Measurements from ENCODE around the gene TBC1D22A.

Gene TBC1D22A

DNA sequence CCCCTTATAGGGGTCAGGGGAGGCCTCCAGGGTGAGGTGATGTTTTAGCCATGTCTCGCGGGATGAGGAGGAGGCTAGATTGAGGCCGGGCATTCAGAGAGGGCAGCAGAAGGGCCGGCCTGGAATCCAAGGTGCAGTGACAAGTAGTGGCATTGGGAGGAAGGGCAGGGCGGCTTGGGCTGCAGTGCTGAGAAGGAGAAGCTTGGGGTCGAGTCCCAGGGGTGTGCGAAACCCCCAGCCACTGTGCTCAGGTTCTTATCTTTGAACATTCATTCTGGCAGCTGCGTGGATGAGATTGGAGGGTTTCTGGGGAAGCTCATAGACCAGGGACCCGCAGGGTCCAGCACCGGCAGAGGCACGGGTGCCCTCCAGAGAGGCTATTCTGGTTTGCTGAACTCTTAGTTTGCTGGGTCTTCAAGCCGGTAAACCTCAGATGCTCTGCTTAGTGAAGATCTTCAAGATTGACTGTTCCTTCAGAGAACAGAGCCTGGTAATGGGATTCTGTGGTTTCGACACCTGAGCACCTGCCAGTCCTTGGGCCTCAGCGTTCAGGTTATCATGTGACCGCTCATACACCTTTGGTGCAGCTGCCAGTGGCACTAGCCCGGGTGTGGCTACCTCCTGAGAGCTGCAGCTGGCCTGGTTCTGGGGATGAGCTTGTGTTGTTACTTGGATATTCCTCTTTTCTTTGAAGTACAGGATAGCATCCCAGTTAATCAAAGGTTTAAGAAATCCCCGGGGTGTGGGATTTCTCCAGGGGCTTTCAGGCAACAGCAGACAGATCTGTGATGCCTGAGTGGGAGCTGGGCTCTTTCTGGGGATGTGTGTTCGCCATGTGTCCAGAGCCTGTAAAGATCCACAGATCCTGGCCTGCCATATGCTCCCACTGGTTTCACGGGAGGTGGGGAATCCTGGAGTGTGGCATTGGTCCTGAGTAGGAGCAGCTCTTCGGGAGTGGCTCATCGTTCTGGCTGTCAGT lies 152.8 kb downstream of the TBC1D22A start:
- DNase-seq = no peak

DNA sequence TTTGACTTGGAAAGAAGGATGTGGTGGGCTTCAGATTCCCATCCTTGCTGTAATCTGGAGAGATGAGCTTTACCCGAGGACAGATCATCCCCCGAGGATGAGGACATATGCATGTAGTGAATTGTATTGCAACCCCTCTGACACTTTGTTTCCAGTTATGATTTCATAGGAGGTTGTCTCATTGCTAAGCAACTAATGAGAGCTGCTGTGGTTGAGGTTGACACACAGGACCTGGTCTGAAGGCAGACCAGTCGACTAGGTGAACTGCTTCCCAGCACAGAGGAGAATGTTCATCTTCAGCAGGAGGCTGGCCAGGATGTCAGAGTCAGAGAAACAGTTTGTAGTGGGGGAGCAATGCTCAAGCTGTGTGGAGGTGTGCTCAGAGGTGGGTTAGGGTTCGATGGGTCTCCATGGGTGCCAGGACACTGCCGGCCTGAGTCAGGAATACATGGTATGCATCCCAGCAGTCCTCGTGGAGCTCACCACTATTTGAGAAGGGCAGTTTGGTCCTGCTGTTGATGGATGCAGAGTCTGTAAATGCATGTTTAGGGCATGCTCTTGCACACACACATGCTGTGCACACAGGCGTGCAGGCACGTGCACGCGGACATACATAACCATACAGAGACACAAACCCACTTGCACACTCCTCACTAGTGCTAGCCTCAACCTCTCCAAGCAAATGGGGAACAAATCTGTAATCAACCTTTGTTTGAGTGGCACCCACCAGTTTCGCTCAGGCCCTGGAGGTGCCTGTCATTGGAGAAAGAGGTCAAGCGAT lies 153.7 kb downstream of the TBC1D22A start:
- no peak for DNase-seq

DNA sequence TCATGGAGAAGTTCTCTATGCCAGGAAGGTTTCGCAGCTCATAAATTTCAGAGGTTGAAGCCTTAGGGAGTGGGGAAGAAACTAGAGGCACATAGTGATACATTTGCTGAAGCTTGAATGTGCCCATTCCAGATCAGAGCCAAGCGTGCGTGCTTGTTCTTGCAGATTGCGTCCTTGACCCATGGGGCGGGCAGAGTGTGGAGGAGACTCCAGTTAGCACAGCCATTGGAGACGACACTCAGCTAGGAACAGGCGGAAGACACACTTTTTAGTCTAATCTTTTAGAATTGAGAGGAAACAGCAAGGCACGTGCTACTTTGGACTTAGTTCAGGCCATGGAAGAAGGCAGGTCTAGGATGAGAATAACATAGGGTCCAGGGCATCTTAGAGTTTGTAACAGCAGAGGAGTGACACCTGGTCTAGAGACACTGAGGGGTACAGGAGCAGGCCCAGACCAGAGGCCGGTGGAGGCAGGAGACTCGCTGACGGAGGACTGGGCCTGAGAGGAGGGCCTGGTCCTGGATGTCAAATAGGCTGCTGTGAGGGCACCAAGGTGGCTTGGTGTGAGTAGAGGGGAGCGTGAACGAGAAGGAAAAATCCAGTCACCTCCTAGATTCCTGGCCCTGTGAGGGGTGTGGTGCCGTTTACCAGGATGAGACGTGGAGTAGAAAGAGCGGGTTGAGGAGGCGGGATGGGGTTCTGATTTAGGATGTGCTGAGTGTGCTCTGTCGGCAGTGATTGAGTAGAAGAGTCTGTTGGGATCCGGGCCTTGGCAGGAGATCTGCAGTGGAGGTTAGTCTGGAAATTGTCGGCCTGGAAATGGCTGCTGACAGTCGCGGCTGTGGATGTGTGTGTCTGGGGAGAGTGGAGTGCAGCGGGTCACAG lies 154.7 kb downstream of the TBC1D22A start:
- DNase-seq = no peak

DNA sequence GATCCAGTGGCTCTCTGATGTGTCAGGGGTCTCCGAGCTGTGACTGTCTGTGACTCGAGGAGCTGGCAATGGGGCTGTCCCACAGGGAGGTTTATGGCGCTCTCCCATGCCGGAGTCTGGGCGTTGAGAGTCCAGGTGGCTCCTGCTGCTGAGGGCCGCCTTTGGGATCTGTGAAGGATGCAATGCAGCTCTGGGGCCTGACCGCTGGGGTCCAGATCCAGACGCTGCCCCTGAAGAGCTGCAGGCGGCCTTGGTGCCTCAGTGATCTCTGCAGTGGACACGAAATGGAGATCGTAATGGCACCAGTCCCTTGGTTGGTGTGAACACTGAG lies 155.3 kb downstream of the TBC1D22A start:
- DNase-seq = no peak

DNA sequence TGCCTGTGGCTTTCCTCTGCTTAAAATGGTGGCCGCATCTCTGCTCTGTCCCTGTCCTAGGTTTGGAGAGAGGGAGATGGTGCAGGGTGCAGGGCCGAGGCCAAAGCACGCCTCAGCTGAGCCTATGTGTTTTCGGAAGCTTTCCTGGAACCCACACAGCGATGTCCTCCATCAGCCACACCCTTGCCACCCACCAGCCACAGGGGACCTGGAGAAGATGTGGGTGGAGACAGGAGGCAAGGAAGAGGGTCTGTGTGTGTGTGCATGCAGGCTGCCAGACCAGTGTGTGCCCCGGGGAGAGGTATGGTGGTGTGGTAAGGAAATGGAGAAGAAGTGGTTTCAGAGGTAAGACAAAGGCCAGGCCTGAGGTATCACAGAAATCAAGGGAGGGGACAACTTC lies 155.7 kb downstream of the TBC1D22A start:
- no peak for DNase-seq

DNA sequence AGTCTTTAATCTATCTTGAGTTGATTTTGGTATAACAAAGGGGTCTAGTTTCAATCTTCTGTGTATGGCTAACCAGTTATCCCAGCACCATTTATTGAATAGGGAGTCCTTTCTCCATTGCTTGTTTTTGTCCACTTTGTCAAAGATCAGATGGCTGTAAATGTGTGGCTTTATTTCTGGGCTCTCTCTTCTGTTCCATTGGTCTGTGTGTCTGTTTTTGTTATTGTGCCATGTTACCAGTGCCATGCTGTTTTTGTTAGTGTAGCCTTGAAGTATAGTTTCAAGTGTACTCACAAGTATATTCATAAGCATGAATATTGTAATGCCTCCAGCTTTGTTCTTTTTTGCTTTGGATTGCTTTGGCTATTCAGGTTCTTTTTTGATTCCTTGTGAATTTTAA lies 159.6 kb downstream of the TBC1D22A start:
- DNase-seq = no peak

DNA sequence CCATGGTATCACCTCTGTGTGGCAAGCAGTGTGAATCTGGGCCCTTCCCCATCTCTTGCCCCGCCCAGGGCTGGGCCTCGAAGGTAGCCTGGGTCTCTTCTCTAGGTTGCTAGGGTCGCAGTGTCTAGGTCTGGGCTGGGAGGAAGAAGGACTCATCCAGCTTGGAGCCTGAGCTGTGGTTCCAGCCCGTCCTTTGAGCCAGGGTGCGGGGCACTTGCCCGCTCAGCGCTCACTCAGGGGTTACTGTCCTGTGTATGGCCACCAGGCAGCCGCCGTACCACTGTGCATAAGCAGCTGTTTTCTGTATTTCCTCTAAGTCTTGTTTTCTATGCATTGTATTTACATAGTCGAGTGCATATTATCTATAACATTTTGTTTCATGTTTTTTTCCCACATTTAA lies 160.9 kb downstream of the TBC1D22A start:
- no peak for DNase-seq

DNA sequence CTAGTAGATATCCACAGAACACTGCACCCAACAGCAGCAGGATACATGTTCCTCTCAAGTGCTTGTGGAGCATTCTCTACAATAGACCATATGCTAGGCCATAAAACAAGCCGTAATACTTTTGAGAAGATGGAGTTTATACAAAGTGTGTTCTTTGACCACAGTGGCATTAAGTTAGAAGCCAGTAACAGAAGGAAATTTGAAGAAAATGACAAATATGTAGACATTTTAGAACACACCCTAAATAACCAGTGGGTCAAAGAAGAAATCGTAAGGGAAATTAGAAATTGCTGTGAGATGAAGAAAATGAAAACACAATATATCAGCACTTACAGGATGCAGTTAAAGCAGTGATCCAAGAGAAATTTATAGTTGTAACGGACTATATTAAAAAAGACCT lies 163.4 kb downstream of the TBC1D22A start:
- DNase-seq = no peak

DNA sequence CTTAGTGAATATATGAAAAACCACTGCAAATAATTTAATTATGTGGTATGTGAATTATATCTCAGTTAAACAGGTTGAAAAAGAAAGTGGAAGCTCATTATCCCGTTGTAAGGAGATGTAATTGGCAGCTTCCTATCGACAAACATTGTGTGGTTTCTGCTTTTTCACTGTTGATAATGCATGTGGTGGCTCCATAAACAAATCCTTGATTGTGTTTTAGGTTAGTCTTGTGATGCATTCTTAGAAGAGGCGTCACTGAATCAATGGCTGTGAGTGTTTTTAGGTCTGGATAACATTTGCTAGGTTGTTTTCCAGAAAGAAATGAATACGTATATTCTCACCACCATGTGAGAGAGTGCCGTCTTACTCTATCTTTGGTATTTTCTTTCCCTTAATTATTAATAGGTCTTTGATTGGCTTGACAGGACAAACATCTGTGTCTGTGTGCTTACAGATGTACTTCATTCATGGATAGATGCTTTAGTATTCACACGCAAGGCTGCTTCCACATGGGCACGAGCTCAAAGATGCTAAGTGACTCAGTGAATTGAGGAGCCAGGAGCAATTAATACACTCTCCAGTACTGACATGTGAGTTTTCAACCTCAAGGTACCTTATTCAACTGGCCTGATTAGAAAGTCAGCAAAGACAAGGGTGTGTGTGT lies 166.7 kb downstream of the TBC1D22A start:
- DNase-seq = no peak

DNA sequence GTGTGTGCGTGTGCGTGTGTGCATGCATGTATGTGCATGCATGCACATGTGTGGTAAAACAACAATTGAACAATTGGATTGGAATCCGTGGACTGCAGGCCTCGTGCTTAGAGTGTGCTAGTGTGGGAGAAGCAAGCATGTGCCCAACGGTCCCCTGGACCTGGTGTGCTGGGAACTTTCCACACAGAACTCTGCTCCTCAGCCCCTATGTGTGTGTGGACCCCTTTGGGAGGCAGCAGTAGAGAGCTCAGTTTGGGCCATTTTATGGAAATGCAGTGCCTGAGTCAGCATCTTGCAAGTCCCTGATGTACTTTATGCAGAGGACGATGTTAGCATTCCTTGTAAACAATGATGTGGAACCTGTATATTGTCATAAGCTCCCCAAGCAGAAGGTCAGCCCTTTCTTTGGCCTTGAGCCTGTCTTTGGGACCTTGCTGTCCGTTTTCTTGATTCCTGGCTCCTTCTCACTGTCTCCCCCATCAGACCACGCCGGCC lies 167.3 kb downstream of the TBC1D22A start:
- no peak for DNase-seq

DNA sequence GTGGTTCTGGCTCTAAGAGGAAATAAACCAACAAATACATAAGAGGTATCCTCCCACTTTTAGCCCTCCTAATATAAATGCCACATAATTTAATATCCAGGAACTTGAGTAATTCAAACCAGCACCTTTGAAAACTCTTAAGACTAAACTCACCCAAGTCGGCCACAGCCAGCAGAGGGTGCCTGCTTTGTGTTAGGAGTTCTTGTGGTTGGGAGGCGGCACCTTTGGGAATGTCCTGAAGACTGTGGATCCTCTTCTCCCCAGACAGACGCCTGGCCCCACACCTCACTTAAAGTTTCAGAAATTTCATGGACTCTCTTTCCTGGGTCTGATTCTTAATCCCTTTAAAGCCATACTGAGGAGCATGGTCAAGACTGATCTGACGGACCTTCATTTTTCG lies 169.0 kb downstream of the TBC1D22A start:
- no peak for DNase-seq

DNA sequence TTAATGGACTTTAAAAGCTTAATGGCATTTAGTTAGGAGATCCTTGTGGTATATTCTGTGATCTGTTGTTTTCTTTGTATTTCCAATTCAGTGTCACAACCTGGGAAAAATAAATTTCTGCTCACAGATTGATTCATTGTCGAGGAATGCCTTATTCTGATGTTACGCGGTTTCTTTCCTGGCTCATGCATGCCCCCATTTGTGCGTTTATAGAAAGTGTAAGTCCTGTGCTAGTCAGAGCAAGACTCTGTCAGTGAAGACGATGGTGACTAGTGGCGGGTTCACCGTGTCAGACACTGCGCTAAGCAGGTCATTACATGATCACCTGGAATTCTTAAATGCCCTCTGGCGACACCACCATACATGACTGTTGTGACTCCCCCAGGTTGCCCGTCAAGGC lies 169.4 kb downstream of the TBC1D22A start:
- no peak for DNase-seq

DNA sequence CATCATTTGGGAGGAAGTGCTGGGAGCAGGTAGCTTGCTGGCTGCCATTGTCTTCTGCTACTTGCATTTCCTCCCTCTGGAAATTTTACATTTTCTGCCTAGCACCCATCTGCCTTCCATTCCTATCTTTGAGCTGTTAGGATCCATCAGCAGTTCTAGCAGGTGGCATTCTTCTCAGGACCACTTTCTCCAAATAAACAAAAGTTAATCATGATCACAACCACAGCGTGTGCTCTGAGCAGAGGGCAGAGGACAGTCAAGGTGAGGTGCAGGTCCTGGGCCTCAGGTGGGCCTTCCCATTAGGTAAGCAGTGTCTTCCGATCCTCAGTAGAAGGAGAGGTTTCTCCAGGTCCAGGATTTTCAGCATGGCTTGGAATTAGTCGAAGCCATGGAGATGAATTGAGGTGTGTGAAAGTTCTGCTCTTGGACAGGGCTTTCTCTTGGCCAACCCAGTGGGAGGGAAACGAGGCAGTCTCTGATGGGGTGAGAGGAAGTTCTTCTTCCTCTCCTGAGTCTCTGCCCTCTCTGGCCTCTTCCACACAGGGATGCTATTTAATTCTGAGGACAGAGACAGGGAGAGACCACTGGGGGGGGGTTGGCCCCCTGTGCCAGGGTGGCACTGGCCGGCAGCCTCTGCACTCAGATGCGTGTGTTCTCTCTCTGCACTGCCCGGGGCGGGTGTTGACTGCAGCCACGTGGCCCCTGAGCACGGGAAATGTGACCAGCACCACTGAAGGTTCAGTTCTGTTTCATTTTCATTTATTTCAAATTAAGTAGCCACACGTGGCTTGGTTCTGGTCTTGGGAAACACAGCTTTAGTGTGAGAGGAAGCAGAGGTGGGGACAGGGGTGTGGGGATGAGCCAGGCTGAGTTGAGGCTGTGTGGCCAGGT lies 170.8 kb downstream of the TBC1D22A start:
- no peak for DNase-seq

DNA sequence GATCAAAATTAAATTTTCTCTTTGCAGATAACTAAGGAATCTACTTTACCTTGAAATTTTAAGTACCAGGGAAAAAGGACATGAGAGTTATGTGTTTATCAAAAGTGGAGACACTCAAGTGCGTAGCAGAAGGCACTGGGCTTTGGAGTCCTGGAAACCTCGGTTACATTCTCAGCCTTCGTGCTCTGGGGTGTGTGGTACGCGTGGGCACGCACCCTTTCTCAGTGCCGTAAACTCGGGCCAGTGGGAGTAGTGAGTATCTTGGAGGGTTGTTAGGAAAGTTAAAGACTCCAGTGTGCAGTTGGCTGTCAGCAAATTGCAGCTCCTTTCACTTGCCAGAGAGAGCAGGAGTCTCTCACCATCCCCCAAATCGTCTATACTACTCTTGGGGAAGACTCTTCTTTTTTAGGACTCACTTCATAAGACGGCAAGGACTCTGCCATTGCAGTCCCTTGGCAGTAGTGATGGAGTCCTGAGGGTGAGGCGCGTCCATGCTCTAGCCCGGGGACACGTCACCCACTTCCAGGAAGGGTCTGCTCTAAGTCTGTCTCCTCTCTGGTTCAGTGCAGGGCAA lies 171.8 kb downstream of the TBC1D22A start:
- no peak for DNase-seq

DNA sequence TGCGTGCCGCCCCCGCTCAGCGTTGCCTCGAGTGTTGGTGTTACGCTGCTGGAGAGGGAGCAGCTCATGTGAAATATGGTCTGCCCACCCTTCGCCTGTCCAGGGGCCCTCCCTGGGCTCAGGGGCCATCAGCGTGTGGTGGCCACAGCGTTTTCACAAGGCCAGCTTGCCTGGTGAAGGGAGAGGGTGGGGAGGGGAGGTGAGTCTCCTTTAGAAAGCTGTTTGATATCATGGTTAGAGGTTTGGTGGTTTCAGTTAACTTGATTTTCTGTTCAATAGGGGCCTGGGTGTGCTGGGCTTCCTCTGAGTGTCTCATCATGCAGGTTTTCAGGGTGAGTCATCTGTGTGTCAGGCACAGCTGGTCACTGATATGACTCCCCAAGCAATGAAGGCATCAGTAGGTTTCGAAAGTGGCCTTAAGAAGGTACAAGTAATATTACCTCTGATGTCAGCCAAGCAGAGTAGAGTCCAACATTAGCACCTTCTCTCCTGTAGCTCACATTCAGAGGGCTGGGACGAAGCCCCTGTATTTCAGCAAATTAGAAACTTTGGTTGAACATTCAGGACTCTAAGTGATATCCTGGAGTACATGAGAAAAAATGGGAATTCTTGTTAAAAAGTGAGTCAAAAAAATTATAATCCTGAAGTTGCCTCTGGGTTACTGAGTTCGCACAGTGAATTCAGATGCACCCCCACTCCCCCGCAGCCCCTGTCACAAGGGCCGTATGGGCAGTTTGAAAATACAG lies 172.5 kb downstream of the TBC1D22A start:
- DNase-seq = no peak

DNA sequence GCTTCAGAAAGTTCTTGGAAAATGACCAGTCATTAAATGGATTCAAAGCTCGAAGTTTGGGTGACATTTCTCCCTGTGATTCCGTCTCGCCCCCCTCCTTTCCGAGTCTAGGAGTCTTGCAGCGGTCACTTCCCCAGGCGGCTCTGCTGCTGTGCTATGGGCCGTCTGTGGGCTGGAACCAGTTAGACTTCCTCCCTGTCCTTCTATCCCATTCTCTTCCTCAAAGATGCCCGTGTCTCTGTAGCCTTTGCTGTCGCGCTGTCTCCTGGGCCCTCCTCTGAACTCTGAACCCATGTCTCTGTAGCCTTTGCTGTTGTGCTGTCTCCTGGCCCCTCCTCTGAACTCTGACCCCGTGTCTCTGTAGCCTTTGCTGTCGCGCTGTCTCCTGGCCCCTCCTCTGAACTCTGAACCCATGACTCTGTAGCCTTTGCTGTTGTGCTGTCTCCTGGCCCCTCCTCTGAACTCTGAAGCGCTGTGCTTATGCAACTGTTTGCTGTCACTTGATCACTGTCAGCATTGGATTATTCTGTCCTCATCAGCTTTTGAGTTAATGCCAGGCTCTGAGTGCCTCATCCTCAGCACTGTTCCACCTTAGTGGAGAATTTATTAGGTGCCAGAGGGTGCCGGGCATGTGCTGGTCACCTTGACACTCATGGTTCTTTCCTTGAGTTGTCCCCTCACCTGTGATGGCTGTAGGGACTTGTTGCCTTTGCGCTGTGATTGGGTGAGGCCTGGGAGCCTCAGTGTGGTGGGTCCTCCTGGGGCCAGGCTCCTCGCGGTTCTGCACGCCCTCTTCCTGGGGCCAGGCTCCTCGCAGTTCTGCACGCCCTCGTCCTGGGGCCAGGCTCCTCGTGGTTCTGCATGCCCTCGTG lies 173.3 kb downstream of the TBC1D22A start:
- no peak for DNase-seq

DNA sequence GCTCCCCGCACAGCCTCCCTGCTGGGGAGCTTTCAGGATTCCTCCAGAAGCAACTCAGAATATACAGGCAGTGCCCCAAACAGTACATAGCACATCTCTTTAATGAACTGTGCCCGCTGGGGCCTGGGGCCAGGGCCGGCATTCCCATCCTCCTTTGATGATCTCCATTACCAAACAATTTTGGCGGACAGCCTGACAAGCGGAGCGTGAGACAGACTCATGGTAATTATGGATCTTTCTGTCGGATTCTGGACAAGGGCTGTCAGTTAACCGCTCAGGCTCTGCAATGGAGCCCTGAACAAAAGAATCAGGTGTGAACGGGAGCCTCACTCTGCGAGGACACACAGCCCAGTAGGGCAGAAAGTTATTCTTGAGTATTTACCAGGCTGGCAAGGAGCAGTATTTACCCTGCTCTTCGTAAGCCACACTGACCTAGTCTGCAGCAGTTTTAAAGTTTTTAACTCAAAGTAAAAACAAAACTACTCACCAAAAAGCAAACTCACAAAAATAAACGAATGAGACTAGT lies 174.0 kb downstream of the TBC1D22A start:
- no peak for DNase-seq

DNA sequence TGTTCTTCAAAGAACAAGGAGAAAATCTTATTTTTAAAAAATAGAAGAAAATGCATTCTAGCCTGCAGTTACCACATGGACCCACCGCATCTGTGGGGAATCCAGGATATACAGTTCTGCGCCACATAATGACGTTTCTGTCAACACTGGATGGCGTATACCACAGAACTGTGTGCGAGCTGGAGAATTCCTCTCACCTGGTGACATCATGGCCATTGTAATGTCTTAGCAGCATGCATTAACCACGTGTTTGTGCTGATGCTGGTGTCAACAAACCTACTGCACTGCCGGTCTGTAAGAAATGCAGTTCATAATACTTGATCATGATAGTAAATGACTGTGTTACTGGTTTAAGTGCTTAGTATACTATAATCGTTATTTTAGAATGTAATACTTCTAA lies 174.7 kb downstream of the TBC1D22A start:
- no peak for DNase-seq

DNA sequence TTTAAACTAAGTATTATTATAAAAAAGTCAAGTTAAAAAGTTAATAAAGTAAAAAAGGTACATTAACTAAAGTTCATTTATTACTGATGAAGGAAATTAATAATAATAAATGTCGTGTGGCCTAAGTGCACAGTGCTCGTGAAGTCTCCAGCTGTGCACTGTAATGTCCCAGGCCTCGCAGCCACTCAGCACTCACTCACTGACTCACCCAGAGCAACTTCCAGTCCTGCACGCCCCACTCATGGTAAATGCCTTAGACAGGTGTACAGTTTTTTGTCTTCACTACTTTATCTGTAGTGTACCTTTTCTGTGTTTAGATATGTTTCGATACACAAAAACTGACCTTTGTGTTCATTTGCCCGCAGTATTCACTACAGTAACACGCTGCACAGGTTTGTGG lies 175.5 kb downstream of the TBC1D22A start:
- DNase-seq = no peak
